Limb (tissue), 2 donors: ENCODE data around the gene KRT83.
"Not testable (repeated sequence)": the region's sequence is repeated elsewhere in the genome, so short reads cannot be mapped to it uniquely, and the experiment has no call there.

Source experiments
- DNase-seq, 2 donors: peaks; one replicate each; pipeline ENCODE4 v3.0.0-alpha.2; 2016; ENCODE audit errors: extremely low spot score in 2 of 2

Gene KRT83

GRCh38 chr12:52353766-52354165 lies 32.6 kb upstream of the KRT83 start:
- DNase-seq = no peak

- DNase-seq = no peak
Measured at GRCh38 chr12:52352951-52353350, 31.8 kb upstream of the KRT83 start.

GRCh38 chr12:52351196-52352059 lies 30.2 kb upstream of the KRT83 start:
- DNase-seq = no peak

- DNase-seq = peak in 1 of 2 donors; percentile 5
Measured at GRCh38 chr12:52350786-52351185, 29.6 kb upstream of the KRT83 start.

GRCh38 chr12:52350021-52350620 lies 28.9 kb upstream of the KRT83 start:
- DNase-seq = peak in 1 of 2 donors; percentile 9

- DNase-seq = no peak
Measured at GRCh38 chr12:52349196-52349595, 28.0 kb upstream of the KRT83 start.

- DNase-seq = peak in 1 of 2 donors; percentile 30
Measured at GRCh38 chr12:52347551-52348510, 26.6 kb upstream of the KRT83 start.

GRCh38 chr12:52347016-52347415 lies 25.8 kb upstream of the KRT83 start:
- no peak for DNase-seq

GRCh38 chr12:52346593-52346992 lies 25.4 kb upstream of the KRT83 start:
- no peak for DNase-seq

GRCh38 chr12:52345041-52345440 lies 23.8 kb upstream of the KRT83 start:
- not testable (repeated sequence) for DNase-seq

- DNase-seq = no peak
Measured at GRCh38 chr12:52344111-52344510, 22.9 kb upstream of the KRT83 start.

GRCh38 chr12:52343550-52343949 lies 22.4 kb upstream of the KRT83 start:
- no peak for DNase-seq

GRCh38 chr12:52342781-52343490 lies 21.7 kb upstream of the KRT83 start:
- DNase-seq = no peak

- DNase-seq = no peak
Measured at GRCh38 chr12:52341066-52341580, 19.9 kb upstream of the KRT83 start.

- DNase-seq = no peak
Measured at GRCh38 chr12:52338241-52338960, 17.2 kb upstream of the KRT83 start.

- DNase-seq = no peak
Measured at GRCh38 chr12:52337054-52337453, 15.9 kb upstream of the KRT83 start.

- DNase-seq = no peak
Measured at GRCh38 chr12:52336641-52337040, 15.4 kb upstream of the KRT83 start.

- no peak for DNase-seq
Measured at GRCh38 chr12:52335598-52336262, 14.5 kb upstream of the KRT83 start.

- no peak for DNase-seq
Measured at GRCh38 chr12:52334185-52334584, 13.0 kb upstream of the KRT83 start.

GRCh38 chr12:52333321-52333720 lies 12.1 kb upstream of the KRT83 start:
- no peak for DNase-seq
